Measurements from ENCODE around the gene GMPS.
"Not testable (repeated sequence)": the region's sequence is repeated elsewhere in the genome, so short reads cannot be mapped to it uniquely, and the experiment has no call there.

Gene GMPS

DNA sequence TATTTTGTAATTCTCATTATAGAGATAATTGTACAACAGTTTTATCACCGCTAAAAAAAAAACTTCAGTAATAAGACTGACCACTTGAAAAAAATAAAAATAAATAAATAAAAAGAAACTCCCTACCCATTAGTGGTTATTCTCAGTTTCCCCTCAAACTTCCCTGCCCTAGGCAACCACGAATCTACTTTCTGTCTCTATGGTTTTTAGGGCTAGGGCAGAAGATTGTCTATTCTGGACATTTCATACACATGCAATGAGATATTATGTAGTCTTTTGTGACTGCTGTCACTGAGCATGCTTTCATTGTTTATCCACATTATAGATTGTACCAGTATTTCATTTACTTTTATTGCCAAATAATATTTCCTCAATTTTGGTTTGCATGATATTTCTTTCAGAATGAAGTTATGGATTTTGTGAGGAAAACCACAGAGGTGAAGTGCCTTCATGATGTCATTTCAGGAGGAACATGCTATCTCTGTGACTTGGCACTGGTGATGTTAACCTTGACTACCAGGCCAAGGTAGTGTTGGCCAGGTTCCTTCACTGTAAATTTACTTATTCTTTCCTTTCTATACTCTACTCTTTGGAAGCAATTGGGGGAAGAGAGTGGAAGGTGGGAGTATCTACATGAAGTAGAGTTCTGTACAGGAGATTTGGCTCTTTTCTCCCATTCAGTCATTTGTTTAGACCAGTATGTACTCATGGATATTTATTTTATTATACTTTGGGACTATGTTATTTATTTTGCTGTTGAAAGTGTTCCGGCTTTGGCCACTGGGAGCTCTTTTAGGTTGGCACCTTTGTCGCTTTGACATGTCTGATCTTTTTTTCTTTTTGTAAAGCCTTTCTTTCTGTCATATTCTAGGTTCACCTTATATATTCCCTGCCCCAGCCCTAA is 86.3 kb downstream of the GMPS start:
- H3K4me3 ChIP-seq (ENCODE audit: control insufficient read depth, low read depth, low read length), result no peak overlapping the region
- no peak for DNase-seq (ENCODE audit: low read depth)
- TF ChIP-seq, protein P1, sequence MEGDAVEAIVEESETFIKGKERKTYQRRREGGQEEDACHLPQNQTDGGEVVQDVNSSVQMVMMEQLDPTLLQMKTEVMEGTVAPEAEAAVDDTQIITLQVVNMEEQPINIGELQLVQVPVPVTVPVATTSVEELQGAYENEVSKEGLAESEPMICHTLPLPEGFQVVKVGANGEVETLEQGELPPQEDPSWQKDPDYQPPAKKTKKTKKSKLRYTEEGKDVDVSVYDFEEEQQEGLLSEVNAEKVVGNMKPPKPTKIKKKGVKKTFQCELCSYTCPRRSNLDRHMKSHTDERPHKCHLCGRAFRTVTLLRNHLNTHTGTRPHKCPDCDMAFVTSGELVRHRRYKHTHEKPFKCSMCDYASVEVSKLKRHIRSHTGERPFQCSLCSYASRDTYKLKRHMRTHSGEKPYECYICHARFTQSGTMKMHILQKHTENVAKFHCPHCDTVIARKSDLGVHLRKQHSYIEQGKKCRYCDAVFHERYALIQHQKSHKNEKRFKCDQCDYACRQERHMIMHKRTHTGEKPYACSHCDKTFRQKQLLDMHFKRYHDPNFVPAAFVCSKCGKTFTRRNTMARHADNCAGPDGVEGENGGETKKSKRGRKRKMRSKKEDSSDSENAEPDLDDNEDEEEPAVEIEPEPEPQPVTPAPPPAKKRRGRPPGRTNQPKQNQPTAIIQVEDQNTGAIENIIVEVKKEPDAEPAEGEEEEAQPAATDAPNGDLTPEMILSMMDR (IDR thresholded peaks at IDR 0.05; ENCODE audit: control insufficient read depth, insufficient read depth, low read depth, low read length, missing control alignments), result no peak

DNA sequence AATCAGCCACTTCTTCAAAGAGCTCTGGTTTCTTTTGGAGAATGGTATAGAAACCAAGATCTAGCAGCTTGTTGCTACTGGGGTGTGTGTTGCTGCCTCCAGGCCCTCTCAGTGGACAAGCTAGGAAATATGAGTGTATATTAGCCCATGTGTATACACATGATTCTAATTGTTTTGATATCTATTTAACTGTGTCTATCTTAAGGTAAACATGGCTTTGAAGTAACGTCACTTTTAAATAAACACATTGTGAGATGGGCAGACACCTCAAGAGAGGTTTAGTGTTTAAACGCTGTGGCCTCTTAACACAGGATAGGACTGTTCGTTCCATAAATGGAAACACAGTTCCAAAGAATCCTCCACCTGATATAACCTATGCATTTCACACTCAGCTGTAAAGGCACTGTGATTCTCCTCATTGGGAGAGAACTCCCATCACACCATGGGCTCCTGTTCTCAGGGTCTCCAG is 87.0 kb downstream of the GMPS start:
- no peak overlapping the region for H3K4me3 ChIP-seq (ENCODE audit: control insufficient read depth, low read depth, low read length)
- TF ChIP-seq, protein P1 (IDR thresholded peaks at IDR 0.05; ENCODE audit: control insufficient read depth, insufficient read depth, low read depth, low read length, missing control alignments), result no peak
- no peak for DNase-seq (ENCODE audit: low read depth)

DNA sequence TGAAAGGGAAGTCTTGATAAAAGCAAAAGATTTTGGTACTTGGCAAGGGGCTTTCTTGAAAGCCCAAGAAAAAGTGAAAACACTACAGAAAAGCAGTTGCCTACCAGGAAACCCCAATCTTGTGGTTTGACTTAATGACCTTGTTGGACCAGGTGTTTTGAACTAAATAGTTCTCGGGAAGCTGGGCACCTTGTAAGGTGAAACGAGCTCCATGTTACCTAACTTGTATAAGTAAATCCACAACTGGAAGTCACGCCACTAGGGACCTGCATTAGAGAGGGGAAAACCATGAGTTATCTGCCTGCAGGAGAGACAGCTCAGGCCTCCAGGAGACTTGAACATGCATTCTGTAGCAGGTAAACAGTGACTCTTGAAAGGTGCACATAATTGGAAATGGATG is 88.2 kb downstream of the GMPS start:
- no peak overlapping the region for H3K4me3 ChIP-seq (ENCODE audit: control insufficient read depth, low read depth, low read length)
- DNase-seq (ENCODE audit: low read depth), result no peak
- TF ChIP-seq, protein P1 (IDR thresholded peaks at IDR 0.05; ENCODE audit: control insufficient read depth, insufficient read depth, low read depth, low read length, missing control alignments), result no peak

DNA sequence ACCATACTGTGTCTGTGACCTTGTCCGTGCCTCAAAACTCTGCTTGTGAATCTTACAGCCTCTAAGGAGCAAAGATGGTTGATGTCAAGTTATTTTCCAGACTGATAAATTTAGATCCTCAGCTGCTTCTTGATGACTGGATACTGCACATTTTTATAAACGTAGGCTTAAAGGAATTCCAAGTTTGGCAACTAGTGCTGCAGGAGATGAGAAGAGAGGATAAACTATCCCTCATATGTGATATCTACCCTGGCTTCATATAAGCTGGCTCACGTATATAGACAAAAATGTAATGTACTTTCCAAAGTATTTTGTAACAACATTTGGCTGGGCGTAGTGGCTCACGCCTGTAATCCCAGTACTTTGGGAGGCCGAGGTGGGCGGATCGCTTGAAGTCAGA is 89.6 kb downstream of the GMPS start:
- TF ChIP-seq, protein P1 (IDR thresholded peaks at IDR 0.05; ENCODE audit: control insufficient read depth, insufficient read depth, low read depth, low read length, missing control alignments), result no peak
- DNase-seq (ENCODE audit: low read depth), result peak; percentile 54
- H3K4me3 ChIP-seq (ENCODE audit: control insufficient read depth, low read depth, low read length), result no peak overlapping the region

DNA sequence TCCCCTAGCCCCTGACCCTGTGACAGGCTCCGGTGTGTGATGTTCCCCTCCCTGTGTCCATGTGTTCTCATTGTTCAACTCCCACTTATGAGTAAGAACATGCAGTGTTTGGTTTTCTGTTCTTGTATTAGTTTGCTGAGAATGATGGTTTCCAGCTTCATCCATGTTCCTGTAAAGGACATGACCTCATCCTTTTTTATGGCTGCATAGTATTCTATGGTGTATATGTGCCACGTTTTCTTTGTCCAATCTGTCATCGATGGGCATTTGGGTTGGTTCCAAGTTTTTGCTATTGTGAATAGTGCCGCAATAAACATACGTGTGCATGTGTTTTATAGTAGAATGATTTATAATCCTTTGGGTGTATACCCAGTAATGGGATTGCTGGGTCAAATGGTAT is 90.6 kb downstream of the GMPS start:
- DNase-seq (ENCODE audit: low read depth); H3K4me3 ChIP-seq (ENCODE audit: control insufficient read depth, low read depth, low read length): not testable (repeated sequence)

DNA sequence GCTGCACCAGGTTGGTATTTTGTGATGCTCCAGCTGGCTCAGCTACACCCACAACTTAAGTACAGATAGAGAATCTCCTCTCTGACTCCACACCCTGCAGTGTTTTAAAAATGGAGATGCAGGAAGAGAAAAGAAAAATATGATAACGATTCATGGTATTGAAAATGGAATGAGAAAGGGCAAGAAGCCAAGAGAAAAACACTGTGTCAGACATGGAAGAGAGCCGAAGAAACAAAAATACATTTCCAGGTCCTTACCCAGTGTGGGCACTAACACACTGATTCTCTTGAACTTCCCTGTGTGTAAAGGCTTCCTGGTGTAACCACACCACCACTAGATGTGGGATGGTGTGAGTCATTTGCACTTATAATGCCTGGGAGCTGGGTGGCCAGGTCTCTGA is 93.1 kb downstream of the GMPS start:
- TF ChIP-seq, protein P1 (IDR thresholded peaks at IDR 0.05; ENCODE audit: control insufficient read depth, insufficient read depth, low read depth, low read length, missing control alignments), result no peak
- DNase-seq (ENCODE audit: low read depth), result no peak
- H3K4me3 ChIP-seq (ENCODE audit: control insufficient read depth, low read depth, low read length), result no peak overlapping the region

DNA sequence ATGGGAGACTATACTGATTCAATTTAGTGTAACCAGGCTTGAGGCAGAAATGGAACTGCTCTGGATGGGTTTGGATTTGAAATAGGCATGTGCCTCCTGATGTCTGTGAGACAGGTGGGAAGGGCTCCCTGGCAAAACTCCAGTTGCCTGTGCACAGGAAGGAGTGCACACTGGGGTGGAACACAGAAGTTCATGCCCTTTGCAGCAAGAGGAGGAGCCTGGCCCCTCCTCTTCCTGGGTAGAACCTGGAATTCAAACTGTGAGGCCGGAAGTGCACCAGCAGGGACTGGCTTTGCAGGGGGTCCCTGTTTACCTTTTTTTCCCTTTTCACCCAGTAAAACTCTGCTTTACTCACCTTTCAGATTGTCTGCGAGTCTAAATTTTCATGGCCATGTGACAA is 99.9 kb downstream of the GMPS start:
- TF ChIP-seq, protein P1 (IDR thresholded peaks at IDR 0.05; ENCODE audit: control insufficient read depth, insufficient read depth, low read depth, low read length, missing control alignments), result no peak
- DNase-seq (ENCODE audit: low read depth), result no peak
- H3K4me3 ChIP-seq (ENCODE audit: control insufficient read depth, low read depth, low read length), result no peak overlapping the region

Measured in AG09309 (cell line).